AG20443 (cell line): ENCODE measurements around the gene MICAL3.
A peak's percentile ranks its signal among the peaks of the same experiment; 100 is the strongest.

Experiments used
- DNase-seq: peaks from one replicate; pipeline ENCODE4 v3.0.0; 2012; ENCODE audit warnings: low spot score, mixed read lengths

The MICAL3 gene

DNA sequence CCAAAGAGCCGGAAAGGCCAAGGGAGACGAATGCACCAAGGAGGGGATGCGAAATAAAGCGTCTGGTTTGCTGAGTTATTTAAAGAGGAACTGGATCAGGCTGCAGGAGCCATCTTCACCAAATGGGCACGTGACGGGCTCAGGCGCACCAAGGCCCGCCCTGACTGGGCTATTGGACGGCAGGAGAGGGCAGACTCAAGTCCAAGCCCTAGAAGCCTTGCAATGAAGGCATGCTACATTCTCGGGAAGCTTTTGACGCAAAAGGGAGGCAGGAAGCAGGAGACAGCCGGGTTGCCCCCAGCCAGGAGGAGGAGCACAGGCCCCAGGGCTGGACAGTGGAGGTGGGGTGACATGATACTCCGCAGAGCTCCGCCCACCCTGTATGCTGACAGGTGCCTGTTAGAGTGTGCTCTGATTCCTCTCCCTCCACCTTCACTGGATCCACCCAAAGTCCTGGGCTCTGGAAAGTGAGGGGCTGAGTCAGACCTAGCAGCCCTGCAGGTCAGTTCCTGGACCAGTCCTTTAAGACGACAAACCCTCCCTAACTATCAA lies 208.6 kb downstream of the MICAL3 start:
- no peak for DNase-seq

DNA sequence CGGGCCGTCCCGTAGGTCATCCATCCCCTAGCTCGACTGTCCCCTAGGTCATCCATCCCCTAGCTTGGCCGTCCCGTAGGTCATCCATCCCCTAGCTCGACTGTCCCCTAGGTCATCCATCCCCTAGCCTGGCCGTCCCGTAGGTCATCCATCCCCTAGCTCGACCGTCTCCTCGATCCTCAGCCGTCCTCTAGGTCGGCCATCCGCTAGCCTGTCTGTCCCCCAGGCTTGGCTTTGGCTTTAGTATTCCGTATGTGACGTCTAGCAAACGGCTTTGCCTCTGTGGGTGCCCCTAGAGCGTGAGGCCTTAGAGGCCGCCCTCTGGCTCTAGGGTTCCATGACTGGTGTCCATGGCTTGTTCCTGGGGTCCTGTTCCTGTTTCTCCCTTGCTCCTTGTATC lies 209.5 kb downstream of the MICAL3 start:
- DNase-seq = no peak

DNA sequence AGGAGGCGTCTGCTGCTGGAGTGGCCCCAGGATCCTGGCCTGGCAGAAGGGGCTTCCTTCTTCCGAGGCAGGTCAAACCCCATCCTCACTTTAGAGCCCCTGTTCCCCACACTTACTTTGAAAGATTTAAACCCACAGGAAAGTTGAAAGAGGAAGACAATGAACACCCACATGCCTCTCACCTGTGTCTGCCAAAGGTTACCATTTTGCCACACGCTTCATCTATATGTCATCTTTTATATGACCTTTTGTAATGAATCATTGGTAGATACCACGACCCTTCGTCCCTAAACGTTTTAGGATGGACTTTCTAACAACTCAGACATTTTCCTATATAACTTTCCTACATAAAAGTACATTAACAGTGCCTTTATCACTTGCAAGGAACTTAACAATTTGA lies 210.3 kb downstream of the MICAL3 start:
- DNase-seq = no peak

DNA sequence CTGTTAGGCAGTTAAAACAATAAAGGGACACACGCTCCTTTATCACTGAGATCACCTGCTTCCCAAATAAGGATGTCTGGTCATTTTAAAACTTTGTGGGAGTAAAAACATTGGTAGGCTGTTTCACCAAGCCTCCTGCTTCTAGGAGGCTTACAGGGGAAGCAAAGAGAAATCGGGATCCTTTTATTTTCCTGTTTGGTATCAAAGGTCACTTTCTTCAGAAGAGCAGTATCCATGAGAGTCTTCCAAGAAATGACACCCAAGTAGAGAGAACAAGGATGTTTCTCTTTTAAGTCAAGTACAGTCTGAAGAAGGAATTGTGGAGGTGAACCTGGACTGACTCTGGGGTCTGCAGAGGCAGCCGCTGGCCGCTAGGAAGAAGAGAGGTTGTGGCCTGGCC lies 213.2 kb downstream of the MICAL3 start:
- DNase-seq = no peak

DNA sequence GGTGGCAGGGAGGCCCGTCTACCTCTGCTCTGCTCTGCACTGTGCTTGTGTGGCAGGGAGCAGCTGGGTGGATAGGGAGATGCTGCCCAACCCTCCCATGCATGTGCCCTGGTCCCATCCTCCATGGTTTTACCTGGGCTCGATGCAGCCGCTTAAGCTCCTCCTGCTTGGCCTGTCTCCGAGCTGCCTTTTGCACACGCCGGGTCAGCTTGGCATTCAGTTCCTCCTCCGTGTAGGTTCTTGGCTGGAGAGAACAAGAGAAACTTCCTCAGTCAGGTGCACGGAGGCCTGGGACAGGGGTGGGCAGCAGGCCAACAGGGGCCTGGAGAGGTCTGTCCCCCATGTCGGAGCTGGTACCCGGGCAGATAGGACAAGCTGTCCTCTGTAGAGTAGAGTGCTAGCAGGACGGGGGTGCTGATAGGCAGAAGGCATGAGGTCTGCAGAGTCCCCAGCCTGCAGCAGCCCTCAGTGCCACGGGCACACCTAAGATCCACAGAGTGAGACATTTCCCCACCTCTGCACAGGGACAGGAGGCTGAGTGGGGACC lies 213.7 kb downstream of the MICAL3 start:
- DNase-seq = no peak

DNA sequence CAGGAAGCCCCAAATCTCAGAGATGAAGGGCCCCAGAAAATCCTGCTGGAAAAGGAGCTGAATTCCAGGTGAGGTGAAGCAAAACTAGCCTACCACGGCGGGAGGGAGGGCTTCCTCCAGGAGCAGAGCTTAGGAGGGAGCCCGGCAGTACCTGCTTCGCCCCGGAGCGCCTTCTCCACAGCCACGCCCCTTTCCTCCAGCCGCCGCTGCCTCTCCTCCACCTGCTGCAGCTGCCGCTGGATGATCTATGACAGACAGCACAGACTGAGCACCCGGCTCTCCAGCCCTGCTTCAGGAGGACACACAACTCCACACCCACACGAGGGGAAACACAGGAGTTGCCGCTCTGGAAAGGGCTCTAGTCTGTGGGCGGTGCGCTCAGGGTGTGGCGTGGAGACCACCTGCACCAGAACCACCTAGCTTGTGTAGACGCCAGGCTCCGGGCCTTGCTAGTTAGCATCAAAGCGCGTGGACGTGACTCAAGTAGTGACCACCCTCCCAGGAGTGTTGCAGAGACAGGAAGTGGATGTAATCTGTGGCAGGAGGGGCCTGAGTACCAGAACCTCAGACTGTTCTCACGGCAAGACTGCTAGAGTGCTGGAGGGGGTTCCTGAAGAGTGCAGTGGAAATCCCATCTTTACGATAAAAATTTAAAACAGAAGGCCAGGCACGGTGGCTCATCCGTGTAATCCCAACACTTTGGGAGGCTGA lies 215.5 kb downstream of the MICAL3 start:
- no peak for DNase-seq

DNA sequence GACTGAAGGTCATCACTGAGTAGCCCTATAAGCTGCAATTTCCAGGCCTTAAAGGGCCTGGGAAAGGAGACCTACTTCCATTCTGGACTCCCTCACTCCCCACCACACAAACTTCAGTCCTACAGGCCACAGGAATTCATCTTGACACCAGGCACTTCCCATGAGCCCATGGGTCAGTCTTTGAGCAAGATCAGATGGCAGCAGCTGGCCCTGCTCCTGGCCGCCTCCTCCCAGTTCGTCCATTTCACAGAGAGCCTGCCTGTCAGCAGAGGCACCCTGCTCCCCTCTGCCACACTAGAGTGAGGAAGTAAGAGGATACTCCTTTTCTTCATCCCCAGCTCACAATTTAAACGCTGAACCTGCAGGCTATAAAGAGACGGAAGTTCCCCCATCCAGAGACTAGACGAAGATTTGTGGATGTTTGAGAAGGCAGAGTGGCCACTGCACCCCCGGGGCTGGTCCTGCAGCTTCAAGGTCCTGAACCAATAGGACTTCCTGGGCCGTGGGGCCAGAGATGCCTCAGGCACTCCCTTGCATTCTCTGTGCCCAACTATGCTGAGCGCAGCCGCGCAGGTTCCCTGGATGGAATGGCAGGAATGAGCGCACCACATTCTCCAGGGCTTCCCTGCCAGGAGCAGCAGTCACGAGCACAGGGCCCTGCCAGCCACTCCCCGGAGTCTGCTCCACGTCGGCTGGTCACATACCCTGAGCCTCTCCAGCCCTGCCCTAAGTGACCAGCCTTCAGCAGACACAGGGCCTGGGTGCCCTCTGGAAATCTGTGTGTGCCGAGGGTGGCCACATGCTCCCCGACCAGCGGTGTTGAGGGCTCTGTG lies 216.6 kb downstream of the MICAL3 start:
- peak; percentile 46 for DNase-seq

DNA sequence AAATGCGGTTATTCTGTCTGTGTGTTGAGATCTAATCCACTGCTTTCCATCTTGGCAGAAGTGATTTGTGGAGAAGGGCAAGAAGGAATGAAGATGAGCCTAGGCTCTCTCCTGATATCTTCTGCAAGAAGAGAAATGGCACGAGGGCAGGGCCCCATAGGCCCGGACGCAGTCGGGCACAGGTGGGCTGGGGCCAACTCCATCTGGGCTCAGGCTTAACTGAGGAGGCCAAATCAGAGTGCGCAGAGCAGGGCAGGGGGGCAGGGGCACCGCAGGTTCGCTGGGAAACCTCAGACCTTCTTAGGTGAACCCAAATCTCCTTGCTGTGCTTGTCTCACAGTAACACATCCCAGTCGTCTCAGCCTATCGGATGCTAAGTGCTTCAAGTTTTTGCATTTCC lies 217.3 kb downstream of the MICAL3 start:
- DNase-seq = no peak

DNA sequence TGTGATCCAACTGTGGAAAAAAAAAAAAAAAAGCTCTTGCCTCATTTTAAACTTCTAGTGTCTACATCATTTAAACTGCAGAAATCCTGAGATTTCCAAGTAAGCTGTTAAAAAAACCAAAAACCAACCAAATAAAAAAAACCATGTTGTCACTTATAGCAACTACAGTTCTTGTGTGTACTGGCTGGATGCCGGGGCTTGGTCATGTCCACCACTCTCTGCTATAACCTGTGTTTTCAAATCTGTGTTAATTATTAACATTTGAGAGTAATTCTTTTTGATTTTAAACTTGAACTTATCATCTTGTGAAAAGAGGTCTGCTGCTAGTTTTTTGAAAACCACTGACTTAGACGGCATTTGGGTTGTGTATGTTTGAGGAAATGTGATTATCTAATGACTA lies 217.9 kb downstream of the MICAL3 start:
- no peak for DNase-seq

DNA sequence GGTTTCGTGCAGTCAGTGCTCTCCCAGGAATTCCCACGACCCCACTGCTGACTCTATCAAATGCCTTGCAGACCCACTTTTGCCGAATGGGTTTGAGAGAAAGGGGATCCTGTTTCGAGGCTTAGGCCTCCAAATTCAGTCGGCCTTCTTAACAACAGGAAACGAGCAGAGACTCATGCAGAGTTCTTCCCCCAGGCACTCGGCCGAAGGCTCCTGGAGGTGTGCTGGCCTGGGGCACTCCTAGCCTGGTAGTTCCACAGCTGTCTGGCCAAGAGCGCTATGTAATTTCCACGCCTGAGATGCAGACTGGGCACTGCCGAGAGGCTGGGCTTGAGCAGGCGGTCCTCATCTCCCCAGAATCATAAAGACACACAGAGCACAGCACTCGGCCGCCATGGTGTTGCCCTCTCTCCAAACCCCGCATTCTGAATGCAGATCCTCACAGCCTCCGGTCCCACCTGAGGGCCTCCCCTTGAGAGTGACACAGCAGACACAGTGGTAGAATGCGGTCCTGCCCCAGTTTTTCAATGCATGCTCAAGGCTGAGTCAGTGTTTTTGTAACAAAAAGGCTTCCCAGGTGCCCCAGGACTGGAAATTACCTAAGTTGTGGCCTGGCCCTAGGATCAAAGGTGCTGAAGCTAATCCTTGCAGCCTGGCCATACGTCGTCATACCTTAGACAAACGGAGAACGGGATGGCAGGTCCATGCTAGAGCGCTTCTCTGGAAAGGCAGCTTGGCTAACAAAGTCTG lies 219.9 kb downstream of the MICAL3 start:
- no peak for DNase-seq

DNA sequence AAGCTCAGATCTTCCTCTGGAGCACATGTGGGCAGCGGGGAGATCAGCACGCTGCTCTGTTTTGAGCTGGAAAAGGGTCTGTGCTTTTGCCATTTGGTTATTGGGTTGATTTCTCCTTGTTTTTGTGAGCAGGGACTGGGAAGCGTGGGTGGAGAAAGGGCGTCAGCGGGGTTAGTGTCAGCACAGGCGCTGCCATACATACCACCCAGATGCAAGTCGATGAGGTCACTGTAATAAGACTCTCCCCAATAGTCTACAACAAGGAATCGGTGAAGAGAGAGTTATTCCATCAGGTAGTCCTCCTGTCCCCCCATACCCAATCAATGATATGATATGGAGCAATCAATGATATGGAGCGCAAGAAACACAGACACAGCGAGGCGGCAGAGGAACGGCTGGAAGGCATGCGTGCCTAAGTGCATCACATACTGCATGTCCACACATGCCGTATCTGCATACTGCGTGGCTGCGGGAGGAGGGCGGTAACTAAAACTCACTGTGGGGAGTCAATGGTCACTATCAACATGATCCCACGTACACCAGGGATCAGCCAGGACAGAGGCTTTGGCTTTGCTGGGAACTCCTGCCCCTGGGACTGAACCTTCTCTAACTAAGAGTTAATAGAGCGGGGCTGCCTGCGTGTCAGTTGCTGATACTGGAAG lies 220.6 kb downstream of the MICAL3 start:
- no peak for DNase-seq

DNA sequence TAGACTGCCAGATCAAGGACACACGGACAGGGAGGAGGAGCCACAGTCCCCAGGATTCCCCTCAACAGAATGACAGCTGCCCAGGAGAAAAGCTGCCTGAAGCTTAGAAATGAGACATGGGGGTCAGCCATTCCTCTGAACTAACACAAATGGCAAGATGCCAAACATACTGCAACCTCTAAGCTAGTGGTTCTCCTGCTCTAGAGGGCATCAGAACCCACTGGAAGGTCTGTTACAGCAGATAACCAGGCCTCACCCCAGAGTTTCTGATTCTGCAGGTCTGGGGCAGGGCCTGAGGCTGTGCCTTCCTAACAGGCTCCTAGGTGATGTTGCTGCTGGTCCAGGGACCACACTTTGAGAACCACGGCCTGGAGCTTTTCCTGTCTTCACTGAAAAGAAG lies 221.5 kb downstream of the MICAL3 start:
- no peak for DNase-seq

DNA sequence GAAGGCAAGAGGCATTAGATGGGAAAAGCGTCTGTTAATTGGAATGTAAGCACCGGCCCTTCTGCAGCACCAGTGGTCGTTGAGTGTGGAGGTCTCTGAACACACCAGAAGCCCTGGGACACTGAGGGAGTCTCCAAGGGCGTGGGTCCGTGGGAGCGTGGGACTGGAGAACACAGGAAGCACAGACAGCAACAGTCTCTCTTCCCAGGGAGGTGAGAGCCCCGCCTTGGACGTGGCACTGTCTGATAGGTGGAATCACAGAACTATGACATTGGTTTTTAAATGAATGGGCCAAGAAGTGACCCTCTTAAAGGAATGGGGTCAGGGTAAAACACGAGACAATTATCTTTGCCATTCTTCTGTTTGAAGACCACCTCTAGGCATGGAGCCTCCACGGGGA lies 221.9 kb downstream of the MICAL3 start:
- DNase-seq = no peak

DNA sequence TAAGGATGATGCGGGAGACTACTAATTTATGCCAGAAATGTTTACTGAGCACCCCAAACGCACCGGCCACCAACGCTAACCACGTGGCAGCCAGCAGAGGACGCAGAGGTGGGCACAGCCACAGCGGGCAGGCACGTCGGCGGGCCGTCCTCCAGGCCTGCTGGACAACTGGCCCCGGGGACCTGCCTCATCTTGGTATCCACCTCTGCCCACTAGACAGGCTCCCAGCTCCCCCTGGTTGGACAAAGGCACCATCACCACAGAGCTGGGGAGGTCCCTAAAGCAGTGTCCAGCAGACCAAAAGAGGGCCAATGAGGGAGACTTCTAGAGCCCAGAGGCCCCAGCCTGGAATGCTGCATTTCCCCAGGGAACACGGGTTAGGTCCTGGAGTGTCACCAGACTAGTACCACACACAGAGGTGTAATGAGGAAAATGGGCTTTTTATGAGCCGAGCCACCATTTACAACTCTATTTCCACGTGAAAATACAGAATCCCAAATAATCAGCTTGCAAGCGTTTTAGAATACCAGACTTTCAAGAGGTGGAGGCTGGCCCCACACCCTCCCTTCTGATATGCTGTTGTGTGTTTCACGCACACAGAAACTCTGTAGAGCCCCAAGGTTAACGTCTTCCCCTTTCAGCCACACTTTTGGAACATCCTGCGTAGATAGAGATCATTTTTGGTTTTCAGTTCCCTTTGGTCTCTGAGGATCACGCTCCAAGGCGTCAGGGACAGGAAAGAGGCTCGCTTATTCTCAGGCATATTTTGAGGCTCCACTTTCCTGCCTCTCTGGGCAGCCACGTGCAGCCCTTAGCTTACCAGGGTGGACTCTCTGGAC lies 226.4 kb downstream of the MICAL3 start:
- DNase-seq = no peak

DNA sequence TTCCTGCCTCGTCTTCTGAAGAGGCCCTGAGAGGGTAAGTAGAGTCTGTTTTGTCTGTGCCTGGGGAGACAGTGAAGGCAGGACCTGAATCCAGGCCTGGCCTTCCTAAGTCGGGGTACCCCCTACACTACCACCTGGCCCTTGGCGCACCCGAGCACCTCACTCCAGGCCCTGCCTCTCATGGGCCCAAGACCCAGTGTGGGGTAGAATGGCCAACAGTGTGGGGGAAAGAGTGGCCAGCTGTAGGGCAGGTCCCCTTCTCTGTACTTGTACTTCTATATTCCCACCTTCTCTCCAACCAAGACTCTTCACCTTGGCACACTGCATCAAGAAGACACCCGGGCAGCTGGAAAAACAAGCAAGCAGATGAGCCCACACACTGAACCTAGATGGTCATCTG lies 227.7 kb downstream of the MICAL3 start:
- DNase-seq = no peak

DNA sequence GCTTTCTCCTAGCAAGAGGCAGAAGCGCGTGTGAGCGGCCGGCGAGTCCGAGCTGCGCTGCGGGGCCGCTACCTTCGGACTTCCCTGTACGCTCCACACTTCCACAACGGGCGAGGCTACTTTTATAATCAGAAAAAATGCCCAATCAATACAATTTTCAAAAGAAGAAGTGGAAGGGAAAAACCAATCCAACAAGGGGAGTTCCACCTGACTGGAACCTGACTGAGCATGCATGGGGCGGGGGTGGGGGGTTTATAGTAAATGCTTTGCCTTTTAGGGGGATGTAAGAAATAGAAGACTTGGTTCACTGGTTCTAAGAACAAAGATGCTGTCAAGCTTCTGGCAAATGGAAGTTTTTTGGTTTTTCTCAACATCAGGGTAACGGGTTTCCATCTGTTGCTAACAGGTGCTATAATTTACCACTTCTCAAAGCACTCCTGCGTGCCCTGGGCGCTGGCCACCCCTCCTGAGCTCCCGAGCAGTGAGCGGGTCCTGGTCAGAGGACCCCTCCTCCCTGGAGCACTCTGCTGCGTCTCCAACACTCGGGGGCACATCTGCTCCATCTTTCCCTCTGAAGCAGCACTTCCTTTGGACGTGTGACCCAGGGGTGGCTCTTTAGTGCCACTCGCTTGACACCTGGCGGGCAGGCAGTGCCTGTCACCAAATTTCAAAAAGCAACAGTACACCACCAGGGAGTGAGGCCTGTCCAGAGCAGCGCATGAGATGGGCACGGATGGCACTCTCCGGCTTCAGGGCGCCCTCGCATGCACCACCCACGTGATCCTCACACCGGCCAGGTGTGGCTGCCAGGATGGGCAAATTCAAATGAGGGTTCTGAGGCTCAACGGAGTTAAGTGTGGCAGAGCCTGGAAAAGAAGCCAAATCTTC lies 228.5 kb downstream of the MICAL3 start:
- no peak for DNase-seq

DNA sequence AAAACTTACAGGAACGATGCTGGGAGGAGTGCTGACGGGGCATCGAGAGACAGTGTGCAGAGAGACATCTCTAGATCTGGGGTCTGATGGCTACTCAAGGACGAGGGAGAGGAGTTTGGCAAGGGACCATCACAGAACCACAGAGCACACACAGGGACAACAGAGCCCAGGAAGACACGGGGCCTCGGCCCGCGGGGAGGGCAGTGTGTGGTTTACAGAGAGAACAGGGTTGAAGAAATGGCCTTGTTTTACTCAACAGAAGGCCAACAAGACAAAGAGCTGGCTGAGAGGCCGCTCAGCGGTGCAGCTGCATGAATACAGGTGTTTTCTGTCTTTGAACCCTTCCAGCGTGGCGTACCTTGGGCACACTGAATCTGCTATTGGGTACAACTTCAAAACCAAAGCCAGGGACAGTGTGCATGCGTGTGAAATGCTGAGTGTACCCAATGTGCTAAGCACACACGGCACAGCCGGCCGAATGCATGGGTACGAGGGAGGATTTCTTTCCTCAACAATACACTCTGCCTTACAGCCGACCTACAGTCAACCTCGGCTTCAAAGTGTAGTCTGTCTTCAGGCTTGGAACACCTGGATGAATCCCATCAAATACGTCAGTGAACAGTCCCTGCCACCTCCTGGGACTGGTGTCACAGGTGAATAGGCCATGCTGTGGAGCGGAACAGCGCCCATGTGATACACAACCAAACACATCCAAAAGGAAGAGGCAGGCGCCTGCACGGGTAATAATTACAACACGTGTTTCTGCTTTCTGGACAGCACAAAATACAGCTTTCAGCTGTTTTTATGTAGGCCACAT lies 229.4 kb downstream of the MICAL3 start:
- DNase-seq = no peak

DNA sequence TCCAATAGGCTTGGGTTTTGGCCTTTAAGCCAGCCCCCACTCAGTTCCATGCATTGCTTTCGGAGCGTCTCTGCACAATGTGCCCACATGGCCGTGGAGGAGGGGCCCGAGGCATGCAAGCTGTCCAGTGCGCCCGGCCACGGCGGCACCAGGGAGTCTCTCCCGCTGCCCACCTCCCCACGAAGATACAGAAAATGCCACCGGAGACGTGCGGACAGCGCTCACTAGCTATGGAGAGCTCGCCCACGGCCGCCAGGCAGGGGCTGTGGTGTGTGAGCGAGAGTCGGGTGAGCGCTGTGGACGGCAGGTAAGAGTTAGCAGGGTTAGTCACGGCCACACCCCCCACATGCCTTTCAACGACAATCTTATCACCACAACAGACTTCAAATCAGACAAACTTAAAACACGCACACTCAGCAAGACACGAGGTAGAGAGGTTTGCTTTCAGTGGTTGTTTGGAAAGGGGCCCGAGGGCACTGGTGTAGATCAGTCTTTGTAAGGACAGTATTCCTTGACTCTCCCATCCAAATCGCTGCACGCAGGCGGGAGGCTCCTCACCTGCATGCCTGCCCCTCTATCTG lies 231.4 kb downstream of the MICAL3 start:
- DNase-seq = no peak

DNA sequence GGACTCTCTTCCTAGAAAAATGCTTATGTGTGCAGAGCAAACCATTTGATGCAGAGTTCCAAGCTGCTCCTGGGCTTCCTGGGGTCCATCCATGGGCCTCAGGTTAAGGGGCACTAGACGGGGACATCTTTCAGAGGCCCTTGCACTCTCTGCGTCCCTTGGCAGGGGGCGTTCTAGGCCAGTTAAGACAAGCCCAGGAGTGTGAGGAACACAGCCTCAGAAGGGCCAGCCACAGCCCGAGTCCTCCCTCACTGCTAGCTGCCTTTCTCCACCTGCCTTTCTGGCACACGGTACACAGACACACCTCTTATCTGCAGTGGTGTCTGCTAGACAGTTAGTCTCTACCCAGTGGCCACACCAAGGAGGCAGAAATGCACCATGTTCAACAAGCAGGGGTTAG lies 232.1 kb downstream of the MICAL3 start:
- DNase-seq = no peak
